HepG2 (cell line): Measurements from ENCODE around the gene ANKZF1. TPM values are rescaled to one million over a fixed set of nuclear protein-coding genes. Genes with fewer than 3 reads are reported as not detected.

Experiments
- BRCA1 ChIP-seq: sonication (generic); formaldehyde crosslinking; IDR thresholded peaks from 2 replicates; pipeline ENCODE4 v1.4.0; 2020; ENCODE audit warnings: missing genetic modification reagents
- DMAP1 ChIP-seq: IDR thresholded peaks from 2 replicates; pipeline ENCODE4 v1.6.1; 2016
- GPN1 ChIP-seq: sonication (generic); formaldehyde crosslinking; IDR thresholded peaks from 2 replicates; pipeline ENCODE4 v1.5.1; 2020; ENCODE audit warnings: missing genetic modification reagents, borderline replicate concordance
- HNF4A ChIP-seq: sonication (generic); formaldehyde crosslinking; IDR thresholded peaks from 2 replicates; pipeline ENCODE4 v1.4.0; 2020; ENCODE audit warnings: missing genetic modification reagents
- LCORL ChIP-seq, 2 experiments: fragments of 450-650 bp in 1 of 2; sonication (generic) in 1 of 2; formaldehyde crosslinking in 1 of 2; IDR thresholded peaks; 2 replicates each; pipeline versions ENCODE4 v1.5.0 to v1.6.1; 2017 to 2020; ENCODE audit warnings: antibody characterized with exemption in 1 of 2, missing genetic modification reagents in 1 of 2
- SOX6 ChIP-seq, 2 experiments: fragments of 450-650 bp in 1 of 2; sonication (generic) in 1 of 2; formaldehyde crosslinking in 1 of 2; IDR thresholded peaks; 2 replicates each; pipeline versions ENCODE4 v1.4.0 to v1.6.1; 2017 to 2020; ENCODE audit warnings: antibody characterized with exemption in 1 of 2, mild to moderate bottlenecking in 1 of 2, missing genetic modification reagents in 1 of 2
- SP2 ChIP-seq: sonication (generic); formaldehyde crosslinking; IDR thresholded peaks from 2 replicates; pipeline ENCODE4 v1.5.1; 2020; ENCODE audit warnings: mild to moderate bottlenecking, missing genetic modification reagents
- ZBTB25 ChIP-seq: IDR thresholded peaks from 2 replicates; pipeline ENCODE4 v1.6.1; 2018; ENCODE audit warnings: missing genetic modification reagents
- ZMYM2 ChIP-seq: sonication (generic); formaldehyde crosslinking; IDR thresholded peaks from 2 replicates; pipeline ENCODE4 v1.8.0; 2022; ENCODE audit warnings: mild to moderate bottlenecking, missing genetic modification reagents
- ZNF274 ChIP-seq: sonication (generic); formaldehyde crosslinking; IDR thresholded peaks from 2 replicates; pipeline ENCODE4 v1.5.1; 2020; ENCODE audit warnings: mild to moderate bottlenecking, missing genetic modification reagents
- ZNF318 ChIP-seq: sonication (generic); formaldehyde crosslinking; IDR thresholded peaks from 2 replicates; pipeline ENCODE4 v1.4.0; 2020; ENCODE audit warnings: mild to moderate bottlenecking, missing genetic modification reagents
- ZNF343 ChIP-seq: sonication (generic); formaldehyde crosslinking; IDR thresholded peaks from 2 replicates; pipeline ENCODE4 v1.4.0; 2020; ENCODE audit warnings: mild to moderate bottlenecking, missing genetic modification reagents
- ZNF775 ChIP-seq: sonication (generic); formaldehyde crosslinking; IDR thresholded peaks from 2 replicates; pipeline ENCODE4 v1.4.0; 2020; ENCODE audit warnings: missing genetic modification reagents, mild to moderate bottlenecking, moderate library complexity, borderline replicate concordance
- ZSCAN22 ChIP-seq: sonication (generic); formaldehyde crosslinking; IDR thresholded peaks from 2 replicates; pipeline ENCODE4 v1.4.0; 2020; ENCODE audit warnings: mild to moderate bottlenecking, missing genetic modification reagents
- ZSCAN25 ChIP-seq: sonication (generic); formaldehyde crosslinking; IDR thresholded peaks from 2 replicates; pipeline ENCODE4 v1.8.0; 2022; ENCODE audit warnings: mild to moderate bottlenecking, missing genetic modification reagents
- polyA plus RNA-seq, 8 experiments: library from polyadenylated mRNA; depleted of rRNA in 3 of 8; stranded (reverse) in 7 of 8; unstranded in 1 of 8; fragments of >200 nt; fragmentation: Illumina TruSeq in 4 of 8; extraction: Trizol in 4 of 8; gene quantifications; 2 replicates each; pipeline versions ENCODE4 v1.2.1 to v1.2.3, GENCODE V29; 2011 to 2016; ENCODE audit warnings: low read depth in 4 of 8, missing spikeins in 1 of 8, mixed read lengths in 1 of 8; ENCODE audit not compliant: insufficient read depth in 1 of 8
- total RNA-seq, 5 experiments: library from RNA; depleted of rRNA; stranded (reverse); fragments of >200 nt; fragmentation: Illumina TruSeq; extraction: Trizol; gene quantifications; 2 replicates each; pipeline ENCODE4 v1.2.3, GENCODE V29; 2016; ENCODE audit warnings: low read depth in 1 of 5
- TF ChIP-seq, protein P1 (sequence below): sonication (generic); formaldehyde crosslinking; IDR thresholded peaks from 2 replicates; pipeline ENCODE4 v1.5.1; 2020; ENCODE audit warnings: mild to moderate bottlenecking, missing genetic modification reagents, borderline replicate concordance
- TF ChIP-seq, protein P2 (sequence below): sonication (generic); formaldehyde crosslinking; IDR thresholded peaks from 2 replicates; pipeline ENCODE4 v1.4.0; 2020; ENCODE audit warnings: missing genetic modification reagents

The ANKZF1 gene
- total and polyA plus RNA-seq, 2 of the 13 experiments (the other 11 are each of a cell fraction or from before 2014, with no cell fraction given) = 25.3 to 128 TPM

- no peak for TF ChIP-seq ZNF274 (CRISPR knock-in tag)
- no peak for TF ChIP-seq ZBTB25 (CRISPR knock-in tag)
- TF ChIP-seq ZSCAN25 (CRISPR knock-in tag) = 0 out of 2 replicates have a peak, but pooled peaks have one; percentile 48
- no peak for TF ChIP-seq HNF4A
- TF ChIP-seq ZMYM2 = no peak
- TF ChIP-seq GPN1 = no peak
- no peak for TF ChIP-seq BRCA1 (CRISPR knock-in tag)
- TF ChIP-seq LCORL (IDR thresholded peaks at IDR 0.05) = no peak
- TF ChIP-seq LCORL (CRISPR knock-in tag; IDR thresholded peaks at IDR 0.05) = no peak
- no peak for TF ChIP-seq ZNF343 (CRISPR knock-in tag)
- TF ChIP-seq SOX6 (IDR thresholded peaks at IDR 0.05) = no peak
- TF ChIP-seq SOX6 (CRISPR knock-in tag; IDR thresholded peaks at IDR 0.05) = no peak
- TF ChIP-seq, protein P1, sequence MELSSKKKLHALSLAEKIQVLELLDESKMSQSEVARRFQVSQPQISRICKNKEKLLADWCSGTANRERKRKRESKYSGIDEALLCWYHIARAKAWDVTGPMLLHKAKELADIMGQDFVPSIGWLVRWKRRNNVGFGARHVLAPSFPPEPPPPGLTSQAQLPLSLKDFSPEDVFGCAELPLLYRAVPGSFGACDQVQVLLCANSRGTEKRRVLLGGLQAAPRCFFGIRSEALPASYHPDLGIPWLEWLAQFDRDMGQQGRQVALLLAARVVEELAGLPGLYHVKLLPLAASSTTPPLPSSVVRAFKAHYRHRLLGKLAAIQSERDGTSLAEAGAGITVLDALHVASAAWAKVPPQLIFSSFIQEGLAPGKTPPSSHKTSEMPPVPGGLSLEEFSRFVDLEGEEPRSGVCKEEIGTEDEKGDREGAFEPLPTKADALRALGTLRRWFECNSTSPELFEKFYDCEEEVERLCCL (CRISPR knock-in tag) = no peak
- no peak for TF ChIP-seq SP2 (CRISPR knock-in tag)
- TF ChIP-seq ZNF318 = no peak
- TF ChIP-seq DMAP1 = no peak
- TF ChIP-seq, protein P2, sequence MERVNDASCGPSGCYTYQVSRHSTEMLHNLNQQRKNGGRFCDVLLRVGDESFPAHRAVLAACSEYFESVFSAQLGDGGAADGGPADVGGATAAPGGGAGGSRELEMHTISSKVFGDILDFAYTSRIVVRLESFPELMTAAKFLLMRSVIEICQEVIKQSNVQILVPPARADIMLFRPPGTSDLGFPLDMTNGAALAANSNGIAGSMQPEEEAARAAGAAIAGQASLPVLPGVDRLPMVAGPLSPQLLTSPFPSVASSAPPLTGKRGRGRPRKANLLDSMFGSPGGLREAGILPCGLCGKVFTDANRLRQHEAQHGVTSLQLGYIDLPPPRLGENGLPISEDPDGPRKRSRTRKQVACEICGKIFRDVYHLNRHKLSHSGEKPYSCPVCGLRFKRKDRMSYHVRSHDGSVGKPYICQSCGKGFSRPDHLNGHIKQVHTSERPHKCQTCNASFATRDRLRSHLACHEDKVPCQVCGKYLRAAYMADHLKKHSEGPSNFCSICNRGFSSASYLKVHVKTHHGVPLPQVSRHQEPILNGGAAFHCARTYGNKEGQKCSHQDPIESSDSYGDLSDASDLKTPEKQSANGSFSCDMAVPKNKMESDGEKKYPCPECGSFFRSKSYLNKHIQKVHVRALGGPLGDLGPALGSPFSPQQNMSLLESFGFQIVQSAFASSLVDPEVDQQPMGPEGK (CRISPR knock-in tag) = 0 out of 2 replicates have a peak, but pooled peaks have one; percentile 8
- TF ChIP-seq ZNF775 (CRISPR knock-in tag) = no peak
- TF ChIP-seq ZSCAN22 (CRISPR knock-in tag) = no peak
These were observed 44.8 kb downstream of the ANKZF1 start (continued) for GRCh38 chr2:219274361-219274921.
